ENCODE results near the gene A1CF. TPM values are rescaled to one million over a fixed set of nuclear protein-coding genes. Genes with fewer than 3 reads are reported as not detected.

A1CF gene
- total RNA-seq, 3 donors from 2014 or later (not counting 1 experiment from before 2014, with no cell fraction given): not detected

DNA sequence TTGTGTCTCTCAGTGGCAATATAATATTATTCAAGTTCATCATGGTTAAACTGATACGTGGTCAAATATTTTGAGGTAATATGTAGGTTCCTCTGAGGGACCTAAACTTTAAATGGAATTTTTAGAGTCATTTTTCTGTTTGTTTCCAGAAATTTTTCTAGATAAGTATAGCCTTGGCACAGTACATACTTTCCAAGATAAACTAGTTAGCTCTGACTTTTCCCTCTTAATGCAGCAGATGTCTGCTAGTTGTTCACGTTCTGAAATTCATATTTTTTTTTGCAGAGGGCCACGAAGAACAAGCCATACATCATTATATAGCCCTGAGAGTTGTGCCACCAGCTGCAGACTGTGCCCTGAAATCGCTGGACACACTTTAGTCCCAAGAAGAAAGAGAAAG is 61.6 kb downstream of the A1CF start:
- Mint-ChIP-seq H3K4me3 (no peak overlapping the region), H3K36me3 (no peaks in the 10 kb centered on the region), H3K9me3 (no peaks in the 10 kb centered on the region), H3K27ac (no peak overlapping the region), H3K4me1 (no peaks in the 10 kb centered on the region), H3K27me3 (ENCODE audit: low read depth in 2 of 2) (peaks cover 15 to 56% of the 10 kb centered on the region in 2 donors)
- Histone ChIP-seq H3K27ac (ENCODE audit: low read length) (no peak overlapping the region), H3K4me3 (ENCODE audit: low read length) (no peak overlapping the region), H3K27me3 (ENCODE audit: control insufficient read depth, insufficient read depth, low read length) (peaks cover 2% of the 10 kb centered on the region), H3K4me1 (ENCODE audit: control insufficient read depth, insufficient read depth, low read length) (no peaks in the 10 kb centered on the region), H3K36me3 (ENCODE audit: control insufficient read depth, insufficient read depth, low read length) (no peaks in the 10 kb centered on the region), H3K9me3 (ENCODE audit: control insufficient read depth, insufficient read depth, low read length) (no peaks in the 10 kb centered on the region)
- 46% methylated on average over 3 of the region's 4 CpGs for WGBS (ENCODE audit: insufficient coverage)
- TF ChIP-seq, protein P1, sequence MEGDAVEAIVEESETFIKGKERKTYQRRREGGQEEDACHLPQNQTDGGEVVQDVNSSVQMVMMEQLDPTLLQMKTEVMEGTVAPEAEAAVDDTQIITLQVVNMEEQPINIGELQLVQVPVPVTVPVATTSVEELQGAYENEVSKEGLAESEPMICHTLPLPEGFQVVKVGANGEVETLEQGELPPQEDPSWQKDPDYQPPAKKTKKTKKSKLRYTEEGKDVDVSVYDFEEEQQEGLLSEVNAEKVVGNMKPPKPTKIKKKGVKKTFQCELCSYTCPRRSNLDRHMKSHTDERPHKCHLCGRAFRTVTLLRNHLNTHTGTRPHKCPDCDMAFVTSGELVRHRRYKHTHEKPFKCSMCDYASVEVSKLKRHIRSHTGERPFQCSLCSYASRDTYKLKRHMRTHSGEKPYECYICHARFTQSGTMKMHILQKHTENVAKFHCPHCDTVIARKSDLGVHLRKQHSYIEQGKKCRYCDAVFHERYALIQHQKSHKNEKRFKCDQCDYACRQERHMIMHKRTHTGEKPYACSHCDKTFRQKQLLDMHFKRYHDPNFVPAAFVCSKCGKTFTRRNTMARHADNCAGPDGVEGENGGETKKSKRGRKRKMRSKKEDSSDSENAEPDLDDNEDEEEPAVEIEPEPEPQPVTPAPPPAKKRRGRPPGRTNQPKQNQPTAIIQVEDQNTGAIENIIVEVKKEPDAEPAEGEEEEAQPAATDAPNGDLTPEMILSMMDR (IDR thresholded peaks at IDR 0.05): no peak
- ATAC-seq: no peak
- DNase-seq: no peak
- intact Hi-C loops (cut with micrococcal nuclease): no loop called here

DNA sequence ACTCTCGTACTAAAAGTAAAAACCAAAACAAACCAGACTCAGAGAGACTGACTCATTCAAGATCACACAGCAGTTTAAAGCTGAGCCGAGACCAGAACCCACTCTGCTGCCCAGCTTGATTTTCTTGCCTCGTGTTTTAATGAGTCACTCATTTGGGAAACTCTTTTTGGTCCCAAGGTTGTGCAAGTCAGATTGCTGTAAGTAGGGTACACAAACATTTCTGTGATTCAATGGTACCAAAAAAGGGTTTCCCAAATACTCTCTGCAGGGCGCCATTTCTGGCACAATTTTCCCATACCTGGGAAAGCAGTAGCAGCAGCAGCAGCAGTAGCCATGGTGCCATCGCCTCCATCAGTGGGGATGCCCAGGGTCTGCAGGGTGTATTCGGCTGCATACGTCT is 75.8 kb downstream of the A1CF start:
- TF ChIP-seq, protein P1 (IDR thresholded peaks at IDR 0.05): no peak
- Histone ChIP-seq H3K27ac (ENCODE audit: low read length) (no peak overlapping the region), H3K4me1 (ENCODE audit: control insufficient read depth, insufficient read depth, low read length) (no peaks in the 10 kb centered on the region), H3K36me3 (ENCODE audit: control insufficient read depth, insufficient read depth, low read length) (no peaks in the 10 kb centered on the region), H3K9me3 (ENCODE audit: control insufficient read depth, insufficient read depth, low read length) (no peaks in the 10 kb centered on the region), H3K4me3 (ENCODE audit: low read length) (no peak overlapping the region), H3K27me3 (ENCODE audit: control insufficient read depth, insufficient read depth, low read length) (no peaks in the 10 kb centered on the region)
- Mint-ChIP-seq H3K27ac (no peak overlapping the region), H3K4me1 (no peaks in the 10 kb centered on the region), H3K9me3 (no peaks in the 10 kb centered on the region), H3K4me3 (no peak overlapping the region), H3K27me3 (ENCODE audit: low read depth in 2 of 2) (peaks cover 3 to 31% of the 10 kb centered on the region in 2 donors), H3K36me3 (no peaks in the 10 kb centered on the region)
- ATAC-seq (no peak), DNase-seq (no peak)
- intact Hi-C loops (cut with micrococcal nuclease): no loop called here
- 80% methylated on average over 7 of the region's 7 CpGs for WGBS (ENCODE audit: insufficient coverage)

DNA sequence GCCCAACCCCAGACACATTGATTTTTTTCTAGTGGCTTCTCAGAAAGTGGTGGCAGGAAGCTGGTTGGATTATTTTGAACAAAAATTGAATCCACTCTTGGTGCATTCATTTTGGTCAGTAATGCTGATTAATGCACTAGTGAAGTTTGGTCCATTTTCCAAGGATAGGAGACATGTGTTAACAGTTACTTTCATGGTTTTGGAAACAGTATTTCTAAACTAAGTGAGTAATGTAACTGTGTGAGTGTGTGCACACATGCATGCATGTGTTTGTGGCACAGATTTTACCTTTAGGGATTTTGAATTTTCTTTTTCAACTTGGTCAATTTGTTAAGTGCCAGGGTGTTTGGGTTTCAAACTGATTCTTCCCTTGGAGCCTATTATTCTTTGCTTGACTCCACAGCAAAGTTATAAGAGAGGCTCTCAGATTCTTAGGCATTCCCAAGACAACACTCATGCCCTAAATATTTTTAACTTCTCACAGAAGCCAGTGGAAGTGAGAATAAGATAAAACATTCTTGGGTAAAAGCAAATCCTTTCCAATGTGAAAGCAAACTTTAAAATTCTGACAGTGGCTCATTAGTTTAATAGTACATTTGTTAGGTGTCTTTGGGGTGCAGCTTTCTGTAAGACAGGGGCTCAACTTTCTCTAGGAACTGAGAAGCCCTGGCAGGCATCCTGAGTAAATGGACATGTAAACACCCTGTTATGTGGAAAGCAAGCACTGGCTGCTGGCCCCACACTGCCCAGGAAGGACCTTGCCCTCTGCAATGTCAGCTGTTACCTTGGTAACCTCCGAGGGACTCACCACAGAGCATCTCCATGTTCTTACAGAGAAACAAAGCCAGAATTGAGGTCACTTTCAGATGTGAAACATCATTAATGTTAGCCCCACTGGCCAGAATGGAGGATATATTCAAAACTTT is 77.3 kb downstream of the A1CF start:
- Histone ChIP-seq H3K27me3 (ENCODE audit: control insufficient read depth, insufficient read depth, low read length) (peaks cover 2% of the 10 kb centered on the region), H3K36me3 (ENCODE audit: control insufficient read depth, insufficient read depth, low read length) (no peaks in the 10 kb centered on the region), H3K4me1 (ENCODE audit: control insufficient read depth, insufficient read depth, low read length) (no peaks in the 10 kb centered on the region), H3K4me3 (ENCODE audit: low read length) (no peak overlapping the region), H3K9me3 (ENCODE audit: control insufficient read depth, insufficient read depth, low read length) (no peaks in the 10 kb centered on the region), H3K27ac (ENCODE audit: low read length) (no peak overlapping the region)
- no peak for DNase-seq
- no peak overlapping the region for H3K27ac Mint-ChIP-seq
- H3K27me3 Mint-ChIP-seq (ENCODE audit: low read depth in 2 of 2): peaks cover 3 to 23% of the 10 kb centered on the region in 2 donors
- no peaks in the 10 kb centered on the region for H3K36me3 Mint-ChIP-seq
- no peak overlapping the region for H3K4me3 Mint-ChIP-seq
- H3K4me1 Mint-ChIP-seq: no peaks in the 10 kb centered on the region
- no peaks in the 10 kb centered on the region for H3K9me3 Mint-ChIP-seq
- TF ChIP-seq, protein P1 (IDR thresholded peaks at IDR 0.05): no peak
- WGBS (ENCODE audit: insufficient coverage): 40% methylated on average over 1 of the region's 1 CpG
- intact Hi-C loops (cut with micrococcal nuclease): no loop called here
- no peak for ATAC-seq

Data from natural killer cell (primary cell).